IPS-20b (cell line): ENCODE measurements around the gene PABPN1L.

Experiments used
- H3K27ac ChIP-seq: one replicate; pipeline ENCODE4 v1.5.1; 2013; ENCODE audit warnings: low read length
- H3K27me3 ChIP-seq: 2 replicates; pipeline ENCODE4 v1.6.1; 2013; ENCODE audit warnings: mild to moderate bottlenecking, low read length, inconsistent platforms; ENCODE audit not compliant: insufficient read depth
- H3K36me3 ChIP-seq: 2 replicates; pipeline ENCODE4 v1.6.1; 2013; ENCODE audit warnings: low read depth, mild to moderate bottlenecking, inconsistent platforms, low read length, moderate library complexity; ENCODE audit not compliant: insufficient read depth
- H3K4me1 ChIP-seq: 2 replicates; pipeline ENCODE4 v1.6.1; 2013; ENCODE audit warnings: mild to moderate bottlenecking, control low read depth, inconsistent platforms, low read length, moderate library complexity; ENCODE audit not compliant: insufficient read depth
- H3K4me3 ChIP-seq: 2 replicates; pipeline ENCODE4 v1.5.1; 2013; ENCODE audit warnings: mild to moderate bottlenecking, low read length, inconsistent platforms
- H3K9ac ChIP-seq: 2 replicates; pipeline ENCODE4 v1.6.1; 2013; ENCODE audit warnings: low read depth, mild to moderate bottlenecking, inconsistent platforms, low read length, moderate library complexity
- H3K9me3 ChIP-seq: 2 replicates; pipeline ENCODE4 v1.6.1; 2013; ENCODE audit warnings: mild to moderate bottlenecking, low read depth, low read length, inconsistent platforms; ENCODE audit not compliant: insufficient read depth

Gene PABPN1L

GRCh38 chr16:88866151-88866920 is at the start of gene PABPN1L:
Gene PABPN1L (minus strand): TSS chr16:88866660. CDS start chr16:88866606, 54 bp downstream.
- Histone ChIP-seq H3K9ac (no peak within 1 kb of the TSS), H3K4me3 (no peak within 1 kb of the TSS), H3K4me1 (no peaks in the 10 kb centered on the region), H3K9me3 (no peaks in the 10 kb centered on the region), H3K27ac (no peak within 1 kb of the TSS), H3K27me3 (no peaks in the 10 kb centered on the region), H3K36me3 (peaks cover 14% of the 10 kb centered on the region)

- H3K9me3 ChIP-seq, result peaks cover 3% of the 10 kb centered on the region; the same call in 1 of the 2 replicates
- no peak overlapping the region for H3K9ac ChIP-seq
- H3K4me1 ChIP-seq, result no peaks in the 10 kb centered on the region
- H3K27ac ChIP-seq, result no peak overlapping the region
- no peaks in the 10 kb centered on the region for H3K27me3 ChIP-seq
- no peak overlapping the region for H3K4me3 ChIP-seq
- no peaks in the 10 kb centered on the region for H3K36me3 ChIP-seq
These were observed 49.3 kb upstream of the PABPN1L start for GRCh38 chr16:88915639-88916327.

- no peak overlapping the region for H3K9ac ChIP-seq
- no peaks in the 10 kb centered on the region for H3K27me3 ChIP-seq
- no peaks in the 10 kb centered on the region for H3K36me3 ChIP-seq
- H3K9me3 ChIP-seq, result peaks cover 3% of the 10 kb centered on the region; the same call in 1 of the 2 replicates
- no peak overlapping the region for H3K27ac ChIP-seq
- no peaks in the 10 kb centered on the region for H3K4me1 ChIP-seq
- no peak overlapping the region for H3K4me3 ChIP-seq
These were observed 48.4 kb upstream of the PABPN1L start for GRCh38 chr16:88914750-88915368.

- no peaks in the 10 kb centered on the region for H3K27me3 ChIP-seq
- peaks cover 3% of the 10 kb centered on the region; the same call in 1 of the 2 replicates for H3K9me3 ChIP-seq
- no peak overlapping the region for H3K4me3 ChIP-seq
- no peak overlapping the region for H3K27ac ChIP-seq
- H3K36me3 ChIP-seq, result no peaks in the 10 kb centered on the region
- no peaks in the 10 kb centered on the region for H3K4me1 ChIP-seq
- no peak overlapping the region for H3K9ac ChIP-seq
These were observed 47.4 kb upstream of the PABPN1L start for GRCh38 chr16:88913870-88914269.

GRCh38 chr16:88913001-88913612 is 46.6 kb upstream of the PABPN1L start:
- H3K4me1 ChIP-seq, result no peaks in the 10 kb centered on the region
- H3K27me3 ChIP-seq, result no peaks in the 10 kb centered on the region

GRCh38 chr16:88912556-88912955 is 46.1 kb upstream of the PABPN1L start:
- Histone ChIP-seq H3K4me3 (no peak overlapping the region), H3K9ac (no peak overlapping the region), H3K27ac (no peak overlapping the region), H3K27me3 (no peaks in the 10 kb centered on the region), H3K36me3 (no peaks in the 10 kb centered on the region), H3K9me3 (peaks cover 3% of the 10 kb centered on the region; the same call in 1 of the 2 replicates), H3K4me1 (no peaks in the 10 kb centered on the region)

More at GRCh38 chr16:88913001-88913612, 46.6 kb upstream of the PABPN1L start:
- Histone ChIP-seq H3K36me3 (no peaks in the 10 kb centered on the region), H3K4me3 (no peak overlapping the region), H3K27ac (no peak overlapping the region), H3K9ac (no peak overlapping the region), H3K9me3 (peaks cover 3% of the 10 kb centered on the region; the same call in 1 of the 2 replicates)

- no peak overlapping the region for H3K4me3 ChIP-seq
- H3K27me3 ChIP-seq, result no peaks in the 10 kb centered on the region
- no peak overlapping the region for H3K9ac ChIP-seq
- no peaks in the 10 kb centered on the region for H3K4me1 ChIP-seq
- H3K36me3 ChIP-seq, result no peaks in the 10 kb centered on the region
- H3K9me3 ChIP-seq, result peaks cover 3% of the 10 kb centered on the region; the same call in 1 of the 2 replicates
- H3K27ac ChIP-seq, result no peak overlapping the region
These were observed 45.5 kb upstream of the PABPN1L start for GRCh38 chr16:88911946-88912310.

- Histone ChIP-seq H3K9me3 (peaks cover 3% of the 10 kb centered on the region; the same call in 1 of the 2 replicates), H3K9ac (no peak overlapping the region), H3K4me1 (no peaks in the 10 kb centered on the region), H3K4me3 (no peak overlapping the region), H3K27me3 (no peaks in the 10 kb centered on the region), H3K27ac (no peak overlapping the region), H3K36me3 (no peaks in the 10 kb centered on the region)
These were observed 44.9 kb upstream of the PABPN1L start for GRCh38 chr16:88911136-88911945.

- Histone ChIP-seq H3K27me3 (no peaks in the 10 kb centered on the region), H3K9me3 (peaks cover 3% of the 10 kb centered on the region; the same call in 1 of the 2 replicates), H3K4me3 (no peak overlapping the region), H3K9ac (no peak overlapping the region), H3K36me3 (no peaks in the 10 kb centered on the region), H3K4me1 (no peaks in the 10 kb centered on the region), H3K27ac (no peak overlapping the region)
These were observed 44.0 kb upstream of the PABPN1L start for GRCh38 chr16:88910284-88911135.

GRCh38 chr16:88909431-88910210 is 43.2 kb upstream of the PABPN1L start:
- H3K4me3 ChIP-seq, result no peak overlapping the region
- H3K9me3 ChIP-seq, result peaks cover 3% of the 10 kb centered on the region; the same call in 1 of the 2 replicates
- no peak overlapping the region for H3K27ac ChIP-seq
- no peak overlapping the region for H3K9ac ChIP-seq
- H3K27me3 ChIP-seq, result no peaks in the 10 kb centered on the region
- H3K4me1 ChIP-seq, result no peaks in the 10 kb centered on the region
- H3K36me3 ChIP-seq, result no peaks in the 10 kb centered on the region
